ENCODE data around the gene GRK6.

GRK6 gene

GRCh38 chr5:177427211-177427822 is 841 bp downstream of the GRK6 start:
- DNase-seq = no peak

GRCh38 chr5:177427919-177428573 is 1.6 kb downstream of the GRK6 start:
- no peak for DNase-seq

DNA sequence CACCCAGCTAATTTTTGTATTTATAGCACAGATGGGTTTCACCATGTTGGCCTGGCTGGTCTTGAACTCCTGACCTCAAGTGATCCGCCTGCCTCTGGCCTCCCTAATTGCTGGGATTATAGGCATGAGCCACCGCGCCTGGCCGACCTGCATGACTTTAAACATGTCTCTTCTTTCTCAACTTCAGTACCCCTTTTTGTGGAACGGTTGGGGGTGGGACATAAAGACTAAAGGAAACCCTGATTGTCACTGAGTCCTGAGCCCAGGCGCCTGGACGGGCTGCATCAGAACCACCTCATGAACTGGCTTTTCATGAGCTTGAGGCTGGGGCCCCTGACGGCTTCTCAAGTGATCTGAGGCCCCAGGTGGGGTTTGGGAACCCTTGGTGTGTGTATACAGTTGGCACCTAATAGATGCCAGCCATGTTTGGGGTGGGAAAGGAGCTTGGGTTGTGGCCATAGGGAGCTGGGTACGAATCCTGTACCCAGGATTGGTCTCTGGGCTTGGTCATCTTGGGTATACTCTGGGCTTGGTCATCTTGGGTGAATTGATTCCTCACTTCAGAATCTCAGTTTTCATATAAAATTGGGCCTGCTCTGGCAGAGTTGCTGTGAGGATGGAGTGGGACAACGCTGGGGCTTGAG is 2.2 kb downstream of the GRK6 start:
- no peak for DNase-seq

DNA sequence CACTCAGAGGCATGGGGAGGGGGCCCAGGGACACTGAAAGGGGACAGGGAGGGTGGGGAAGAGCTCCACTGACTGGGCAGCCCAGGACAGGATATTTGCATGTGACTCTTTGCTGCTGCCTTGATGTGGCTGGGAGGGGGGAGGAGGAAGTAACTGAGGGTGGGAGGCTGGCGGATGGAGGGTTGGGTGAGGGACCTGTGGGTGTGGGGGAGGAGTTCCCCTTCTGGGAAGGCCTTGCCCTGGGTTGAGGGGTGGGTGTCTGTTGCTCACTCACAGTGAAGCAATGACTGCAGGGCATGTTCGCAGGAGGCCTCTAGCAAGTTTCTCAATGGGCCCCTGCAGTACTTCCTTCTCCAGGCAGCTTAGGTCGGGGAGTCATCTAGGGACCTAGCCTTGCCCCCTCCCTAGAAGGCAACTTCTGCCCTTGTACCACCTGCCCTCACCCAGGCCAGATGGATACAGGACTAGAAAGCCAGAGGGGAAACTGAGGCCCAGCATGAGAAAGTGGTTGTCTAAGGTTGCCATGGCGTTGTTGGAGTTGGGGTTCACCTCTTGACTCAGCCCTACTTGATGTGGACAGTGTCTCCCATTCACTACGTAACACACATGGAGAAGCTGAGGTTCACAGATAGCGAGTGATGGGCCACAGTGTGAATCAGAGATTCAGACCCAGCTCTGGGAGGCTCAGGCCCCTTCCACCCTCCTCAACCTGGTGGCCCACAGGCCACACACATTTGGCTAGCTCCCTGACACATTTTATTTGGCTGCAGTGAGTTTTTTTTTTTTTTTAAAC is 3.0 kb downstream of the GRK6 start:
- peak; percentile 90 for DNase-seq

DNA sequence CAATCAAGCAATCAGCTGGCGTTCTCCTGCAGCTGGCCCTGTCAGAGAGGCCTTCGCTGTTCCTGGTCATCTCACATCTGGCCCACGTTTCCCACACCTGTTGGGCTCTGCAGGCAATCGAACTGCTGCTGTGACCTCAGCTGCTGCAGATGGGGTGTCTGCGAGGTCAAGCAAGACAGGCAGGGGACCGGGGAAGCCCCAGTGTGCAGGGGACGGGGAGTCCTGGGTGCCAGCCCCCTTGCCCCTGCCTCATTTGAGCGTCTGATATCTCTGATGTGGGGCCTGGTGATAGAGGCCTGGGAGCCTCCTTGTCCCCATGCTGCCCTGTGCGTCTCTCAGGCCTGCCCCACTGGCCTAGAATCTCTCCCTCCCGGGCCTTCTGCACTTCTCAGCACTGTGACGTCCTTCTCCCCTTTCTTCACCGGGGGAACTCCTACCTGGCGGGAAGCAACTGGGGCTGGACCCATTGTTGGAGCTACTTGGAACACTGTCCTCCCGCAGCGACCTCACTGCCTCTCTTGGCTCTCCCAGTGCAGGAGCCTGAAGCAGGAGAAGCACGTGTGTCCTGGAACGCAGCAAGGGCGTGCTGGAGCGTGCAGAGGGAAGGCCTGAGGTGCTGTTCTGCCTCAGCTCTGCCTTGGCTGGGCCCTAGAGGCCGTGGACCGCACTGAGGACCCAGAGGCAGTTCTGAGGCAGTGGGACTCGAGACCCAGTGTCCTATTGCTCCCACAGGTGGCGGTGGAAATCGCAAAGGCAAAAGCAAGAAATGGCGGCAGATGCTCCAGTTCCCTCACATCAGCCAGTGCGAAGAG is 3.9 kb downstream of the GRK6 start:
- DNase-seq = no peak

DNA sequence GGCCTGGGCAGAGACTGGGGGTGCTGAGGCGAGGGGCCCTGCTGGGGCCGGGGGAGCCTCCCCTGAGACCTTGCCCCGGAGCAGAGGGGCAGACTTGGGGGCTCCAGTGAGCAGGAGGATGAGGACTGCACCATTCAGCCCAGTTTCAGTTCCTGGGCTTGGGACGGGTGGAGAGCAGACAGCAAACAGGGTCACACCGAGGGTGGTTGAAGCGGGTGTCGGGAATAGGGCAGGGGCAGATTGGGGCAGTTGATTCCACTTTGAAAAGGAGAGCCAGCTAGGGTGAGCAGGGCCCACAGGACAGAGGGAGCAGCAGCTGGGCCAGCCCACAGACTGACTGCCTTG is 4.5 kb downstream of the GRK6 start:
- peak; percentile 27 for DNase-seq

DNA sequence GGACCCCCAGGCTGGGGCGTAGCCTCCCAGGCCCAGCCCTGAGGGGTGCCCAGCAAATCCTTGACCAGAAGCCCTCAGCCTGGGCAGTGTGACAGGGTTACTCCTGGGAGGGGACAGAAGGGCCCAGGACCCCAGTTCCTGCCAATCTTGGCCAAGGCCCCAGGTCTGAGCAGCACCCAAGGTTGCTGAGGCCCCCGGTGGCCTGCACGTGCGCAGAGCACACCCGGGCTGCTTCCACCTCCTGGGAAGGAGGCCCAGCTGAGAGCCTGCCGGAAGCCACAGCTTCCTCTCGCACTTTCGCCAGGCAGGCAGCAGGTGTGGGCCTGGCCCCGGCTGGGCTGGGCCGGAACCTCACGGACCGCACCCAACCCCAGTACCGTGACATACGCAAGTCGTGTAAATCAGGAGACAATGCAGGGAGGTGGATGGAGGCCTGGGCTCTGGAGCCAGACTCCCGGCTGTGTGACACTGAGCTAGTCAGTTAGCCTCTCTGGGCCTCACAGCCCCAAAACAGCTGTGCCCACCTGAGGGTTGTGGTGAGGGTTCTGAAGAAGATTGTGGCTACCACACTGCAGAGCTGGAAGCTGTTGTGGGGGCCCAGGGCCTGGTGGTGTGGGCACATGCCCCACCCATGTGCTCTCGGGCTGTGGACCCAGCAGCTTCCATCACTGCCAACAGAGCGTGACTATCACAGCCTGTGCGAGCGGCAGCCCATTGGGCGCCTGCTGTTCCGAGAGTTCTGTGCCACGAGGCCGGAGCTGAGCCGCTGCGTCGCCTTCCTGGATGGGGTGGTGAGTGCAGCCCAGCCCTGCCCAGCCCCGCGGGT is 5.1 kb downstream of the GRK6 start:
- DNase-seq = peak; percentile 82

DNA sequence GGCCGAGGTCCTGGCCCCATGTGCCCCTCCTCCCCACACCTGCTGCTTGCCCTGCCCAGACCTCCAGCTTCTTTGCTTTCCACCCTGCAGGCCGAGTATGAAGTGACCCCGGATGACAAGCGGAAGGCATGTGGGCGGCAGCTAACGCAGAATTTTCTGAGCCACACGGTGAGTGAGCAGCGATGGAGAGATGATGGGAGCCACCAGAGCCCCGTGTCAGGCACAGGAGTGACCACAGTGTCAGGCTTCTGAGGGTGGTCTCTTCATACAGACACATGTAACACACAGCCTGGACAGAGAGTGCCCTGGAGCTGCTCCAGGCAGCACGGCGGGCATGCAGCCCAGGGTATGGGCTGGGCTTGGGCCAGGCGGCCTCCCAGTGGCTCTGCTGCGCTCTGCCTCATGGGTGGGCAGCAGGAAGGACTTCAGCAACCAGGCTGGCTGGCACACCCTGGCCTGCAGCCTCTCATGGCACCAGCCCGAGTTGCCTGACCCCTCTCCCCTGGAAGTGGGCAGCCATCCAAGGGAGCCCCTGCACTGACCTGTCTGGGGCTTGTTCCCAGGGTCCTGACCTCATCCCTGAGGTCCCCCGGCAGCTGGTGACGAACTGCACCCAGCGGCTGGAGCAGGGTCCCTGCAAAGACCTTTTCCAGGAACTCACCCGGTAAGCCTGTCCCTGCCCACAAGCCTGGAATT is 5.8 kb downstream of the GRK6 start:
- DNase-seq = no peak

- DNase-seq = no peak
These were observed 6.6 kb downstream of the GRK6 start for GRCh38 chr5:177432839-177433657.

- no peak for DNase-seq
These were observed 7.3 kb downstream of the GRK6 start for GRCh38 chr5:177433658-177434217.

GRCh38 chr5:177434437-177434836 is 8.0 kb downstream of the GRK6 start:
- peak; percentile 63 for DNase-seq

DNA sequence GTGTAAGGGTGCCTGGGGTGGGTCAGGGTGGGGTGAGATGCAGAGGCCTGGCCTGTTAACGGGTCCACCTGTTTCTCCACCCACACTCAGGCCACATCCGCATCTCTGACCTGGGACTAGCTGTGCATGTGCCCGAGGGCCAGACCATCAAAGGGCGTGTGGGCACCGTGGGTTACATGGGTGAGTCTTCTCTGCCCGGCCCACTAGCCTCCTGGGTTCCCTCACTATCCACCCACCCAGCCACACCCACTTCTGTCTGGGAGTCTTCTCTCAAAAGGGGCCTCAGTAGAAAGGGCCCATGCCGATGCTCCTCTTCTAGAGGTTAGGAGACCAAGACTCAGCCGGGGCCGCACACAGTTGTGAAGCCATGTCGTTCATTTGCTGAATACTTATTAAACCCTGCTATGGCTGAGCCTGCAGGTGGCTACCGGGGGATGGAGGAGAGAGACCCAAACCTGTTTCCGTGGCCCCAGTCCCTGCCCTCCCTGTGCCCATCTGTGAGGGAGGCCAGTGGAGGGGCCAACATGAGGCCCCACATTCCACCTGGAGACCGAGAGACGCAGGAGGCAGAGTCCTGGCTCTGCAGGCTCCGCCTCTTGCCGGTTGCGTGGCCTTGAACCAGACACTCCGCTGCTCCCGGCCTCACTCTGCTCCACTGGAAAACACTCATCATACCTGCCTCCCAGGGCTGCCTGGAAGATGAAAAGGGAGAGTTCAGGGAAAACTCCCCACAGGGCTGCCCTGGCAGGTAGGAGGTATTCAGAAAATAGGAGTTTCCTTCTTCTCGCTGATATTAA is 8.7 kb downstream of the GRK6 start:
- DNase-seq = no peak

- DNase-seq = no peak
These were observed 9.5 kb downstream of the GRK6 start for GRCh38 chr5:177435847-177436536.

DNA sequence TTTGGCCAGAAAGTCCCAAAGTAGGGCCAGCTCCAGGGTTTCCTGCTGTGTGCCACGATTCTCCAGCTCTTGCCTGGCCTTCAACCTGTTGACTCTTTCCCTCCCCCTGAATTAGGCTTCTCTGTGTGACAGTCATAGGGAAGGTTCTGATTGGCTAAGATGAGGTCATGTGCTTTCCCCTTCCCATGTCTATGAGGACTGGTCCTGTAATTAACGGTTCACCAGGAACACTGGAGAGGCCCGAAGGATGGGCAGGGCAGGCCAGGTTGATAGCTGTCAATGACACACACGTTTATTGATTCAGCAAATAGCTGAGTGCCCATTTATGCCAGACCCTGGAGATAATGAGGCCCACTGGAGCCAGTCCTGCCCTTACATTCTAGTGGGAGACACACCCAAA is 11.1 kb downstream of the GRK6 start:
- no peak for DNase-seq

DNA sequence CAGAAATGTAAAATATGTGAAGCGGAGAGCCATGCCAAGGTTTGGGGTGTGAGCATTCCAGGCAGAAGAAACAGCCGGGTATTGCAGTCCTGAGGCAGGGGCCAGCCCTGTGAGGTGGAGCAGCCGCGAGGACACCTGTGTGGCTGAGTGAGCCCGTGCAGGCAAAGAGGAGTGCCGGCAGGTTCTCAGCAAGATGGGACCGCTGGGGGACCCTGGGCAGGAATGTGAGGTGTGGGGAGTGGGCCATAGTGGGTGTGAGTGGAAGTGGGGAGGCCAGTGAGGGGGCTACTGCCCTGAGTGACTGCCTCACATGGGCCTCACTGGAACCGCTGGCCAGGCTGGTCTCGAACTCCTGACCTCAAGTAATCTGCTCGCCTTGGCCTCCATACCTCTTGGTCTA is 12.0 kb downstream of the GRK6 start:
- no peak for DNase-seq

DNA sequence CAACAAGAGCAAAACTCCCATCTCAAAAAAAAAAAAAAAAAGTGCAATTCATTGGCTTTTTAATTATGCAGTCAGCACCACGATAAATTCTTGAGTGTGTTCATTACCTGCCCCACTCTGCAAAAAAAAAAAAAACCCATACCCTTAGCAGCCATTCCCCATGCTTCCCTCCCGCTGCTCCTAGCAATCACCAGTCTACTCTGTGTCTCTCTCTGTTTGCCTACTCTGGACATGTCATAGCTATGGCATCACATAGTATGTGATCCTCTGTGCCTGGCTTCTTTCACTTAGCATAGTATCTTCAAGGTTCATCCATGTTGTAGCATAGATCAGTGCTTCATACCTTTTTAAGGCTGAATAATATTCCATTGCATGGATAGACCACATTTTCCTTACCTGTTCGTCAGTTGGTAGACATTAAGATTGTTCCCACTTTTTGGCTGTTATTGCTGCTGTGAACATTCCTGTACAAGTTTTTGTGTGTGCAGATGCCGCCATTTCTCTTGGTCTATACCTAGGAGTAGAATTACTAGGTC is 13.1 kb downstream of the GRK6 start:
- DNase-seq = no peak

GRCh38 chr5:177440211-177440989 is 13.9 kb downstream of the GRK6 start:
- DNase-seq = peak; percentile 75

Measured in CD4-positive, alpha-beta T cell treated with Interleukin-10 for 1 hour (primary cell).